ES-I3 (cell line): ENCODE results near the gene RAMAC.
"Not testable (repeated sequence)": the region's sequence is repeated elsewhere in the genome, so short reads cannot be mapped to it uniquely, and the experiment has no call there.

Experiments used
- H3K36me3 ChIP-seq: 2 replicates; pipeline ENCODE4 v1.6.1; 2013; ENCODE audit warnings: mild to moderate bottlenecking, low read length, control low read depth, moderate library complexity; ENCODE audit not compliant: insufficient read depth
- H3K4me1 ChIP-seq: 2 replicates; pipeline ENCODE4 v1.6.1; 2013; ENCODE audit warnings: mild to moderate bottlenecking, control low read depth, low read length; ENCODE audit not compliant: insufficient read depth
- H3K9ac ChIP-seq: 2 replicates; pipeline ENCODE4 v1.6.1; 2013; ENCODE audit warnings: low read depth, mild to moderate bottlenecking, low read length, moderate library complexity
- H3K9me3 ChIP-seq: 2 replicates; pipeline ENCODE4 v1.6.1; 2013; ENCODE audit warnings: mild to moderate bottlenecking, low read length, moderate library complexity; ENCODE audit not compliant: control insufficient read depth, insufficient read depth

RAMAC gene

GRCh38 chr15:83012076-83012426, 26.0 kb downstream of the RAMAC start:
- 0 out of 2 replicates have a peak, but pooled peaks cover 4% of the 10 kb centered on the region for H3K4me1 ChIP-seq
- H3K36me3 ChIP-seq: peaks cover 2% of the 10 kb centered on the region; the same call in 1 of the 2 replicates
- peak overlapping the region; percentile 89 for H3K9ac ChIP-seq
- no peaks in the 10 kb centered on the region for H3K9me3 ChIP-seq

DNA sequence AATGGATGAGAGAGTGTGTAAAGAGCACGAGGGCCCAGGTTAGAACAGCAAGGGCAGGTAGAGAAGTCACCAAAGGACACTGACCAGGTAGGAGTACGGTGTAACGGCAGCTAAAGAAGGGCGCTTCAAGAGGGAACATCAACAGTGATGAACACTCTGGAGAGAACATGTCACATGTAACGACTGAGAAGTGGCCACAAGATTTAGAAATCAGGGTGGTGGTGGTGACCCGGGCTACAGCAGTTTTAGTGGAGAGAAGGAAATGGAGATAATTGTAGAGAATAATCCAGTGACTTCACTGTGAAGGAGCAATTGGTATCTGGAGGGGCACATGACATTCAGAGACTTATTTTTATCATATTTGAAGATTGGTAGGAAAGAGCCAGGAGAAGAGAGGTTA, 26.6 kb downstream of the RAMAC start:
- no peaks in the 10 kb centered on the region; the same call in 1 of the 2 replicates for H3K36me3 ChIP-seq
- H3K9ac ChIP-seq: no peak overlapping the region; the same call in 1 of the 2 replicates
- H3K4me1 ChIP-seq: 0 out of 2 replicates have a peak, but pooled peaks cover 4% of the 10 kb centered on the region
- no peaks in the 10 kb centered on the region for H3K9me3 ChIP-seq

DNA sequence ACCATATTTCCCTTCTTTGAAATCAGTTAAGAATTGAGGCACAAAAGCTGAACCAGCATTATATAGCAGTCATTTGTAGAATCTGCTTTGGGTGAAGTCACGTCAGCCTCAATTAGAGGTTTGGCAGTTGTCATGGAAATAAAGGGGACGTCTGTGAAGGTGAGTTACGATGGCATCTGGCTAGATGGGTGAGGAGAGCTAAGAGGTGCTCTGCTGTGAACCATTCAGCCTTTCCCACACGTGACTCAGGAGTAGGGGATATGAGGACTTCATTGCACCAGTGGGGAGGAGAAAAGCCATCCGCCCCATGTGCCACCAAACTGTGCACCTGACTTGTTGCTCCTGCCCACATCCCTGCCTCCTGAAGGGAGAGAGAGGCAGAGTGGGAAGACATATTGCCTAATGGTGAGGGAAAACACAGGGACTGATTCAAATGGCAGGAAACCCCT, 28.2 kb downstream of the RAMAC start:
- H3K9ac ChIP-seq: no peak overlapping the region
- no peaks in the 10 kb centered on the region; the same call in 1 of the 2 replicates for H3K36me3 ChIP-seq
- H3K9me3 ChIP-seq: no peaks in the 10 kb centered on the region
- H3K4me1 ChIP-seq: 0 out of 2 replicates have a peak, but pooled peaks cover 4% of the 10 kb centered on the region

GRCh38 chr15:83015361-83015760, 29.4 kb downstream of the RAMAC start:
- Histone ChIP-seq H3K9me3 (no peaks in the 10 kb centered on the region), H3K36me3 (0 out of 2 replicates have a peak, but pooled peaks cover 2% of the 10 kb centered on the region), H3K9ac (no peak overlapping the region), H3K4me1 (0 out of 2 replicates have a peak, but pooled peaks cover 4% of the 10 kb centered on the region)

GRCh38 chr15:83016906-83017305, 30.9 kb downstream of the RAMAC start:
- Histone ChIP-seq H3K4me1 (0 out of 2 replicates have a peak, but pooled peaks cover 4% of the 10 kb centered on the region), H3K36me3 (0 out of 2 replicates have a peak, but pooled peaks cover 2% of the 10 kb centered on the region), H3K9me3 (no peaks in the 10 kb centered on the region), H3K9ac (no peak overlapping the region)

DNA sequence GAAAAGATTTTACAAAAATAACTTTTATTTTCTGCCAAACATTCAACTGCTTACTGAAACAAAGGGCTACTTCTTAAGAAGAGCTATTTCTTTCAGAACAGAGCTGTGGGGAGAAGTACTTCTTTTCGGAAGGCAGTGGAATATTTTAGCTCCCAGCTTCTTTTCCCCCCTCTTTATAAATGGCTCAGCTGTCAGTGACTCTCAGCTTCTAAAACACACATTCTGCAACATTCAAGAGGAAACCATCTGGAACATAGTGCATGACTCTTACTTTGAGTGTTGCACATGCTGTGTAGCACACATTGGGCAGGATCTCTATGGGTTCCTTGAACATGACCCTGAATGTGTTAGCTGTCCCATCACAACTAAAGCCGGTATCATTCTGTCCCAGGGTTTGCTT, 32.4 kb downstream of the RAMAC start:
- H3K36me3 ChIP-seq: 0 out of 2 replicates have a peak, but pooled peaks cover 2% of the 10 kb centered on the region
- H3K4me1 ChIP-seq: no peaks in the 10 kb centered on the region
- no peaks in the 10 kb centered on the region for H3K9me3 ChIP-seq
- no peak overlapping the region for H3K9ac ChIP-seq

DNA sequence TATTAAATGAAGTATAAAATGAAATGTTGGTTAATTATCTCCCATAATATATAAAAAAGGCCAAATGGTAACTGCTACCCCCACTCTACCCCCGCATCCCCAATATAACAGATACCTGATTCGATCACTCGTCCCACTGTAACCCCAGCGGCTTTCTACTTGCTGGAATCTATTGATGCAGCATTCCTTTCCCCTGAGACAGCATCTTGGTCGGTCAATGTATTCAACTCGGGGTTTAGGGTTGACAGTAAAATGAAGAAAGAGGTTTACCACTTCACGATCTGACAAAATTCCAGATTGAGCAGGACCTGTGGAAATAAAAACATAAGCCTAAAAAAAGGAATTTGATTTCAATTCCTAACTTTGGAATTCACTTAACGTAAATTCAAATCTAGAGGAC, 44.0 kb downstream of the RAMAC start:
- H3K9me3 ChIP-seq: no peaks in the 10 kb centered on the region
- H3K4me1 ChIP-seq: peaks cover 6% of the 10 kb centered on the region; the same call in 1 of the 2 replicates
- 0 out of 2 replicates have a peak, but pooled peaks cover 4% of the 10 kb centered on the region for H3K36me3 ChIP-seq
- H3K9ac ChIP-seq: no peak overlapping the region

DNA sequence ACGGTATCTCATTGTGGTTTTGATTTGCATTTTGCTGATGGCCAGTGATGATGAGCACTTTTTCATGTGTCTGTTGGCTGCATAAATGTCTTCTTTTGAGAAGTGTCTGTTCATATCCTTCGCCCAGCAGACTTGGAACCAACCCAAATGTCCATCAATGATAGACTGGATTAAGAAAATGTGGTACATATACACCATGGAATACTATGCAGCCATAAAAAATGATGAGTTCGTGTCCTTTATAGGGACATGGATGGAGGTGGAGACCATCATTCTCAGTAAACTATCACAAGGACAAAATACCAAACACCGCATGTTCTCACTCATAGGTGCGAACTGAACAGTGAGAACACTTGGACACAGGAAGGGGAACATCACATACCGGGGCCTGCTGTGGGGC, 45.2 kb downstream of the RAMAC start:
- not testable (repeated sequence) for H3K9ac ChIP-seq, H3K9me3 ChIP-seq, H3K36me3 ChIP-seq, H3K4me1 ChIP-seq

DNA sequence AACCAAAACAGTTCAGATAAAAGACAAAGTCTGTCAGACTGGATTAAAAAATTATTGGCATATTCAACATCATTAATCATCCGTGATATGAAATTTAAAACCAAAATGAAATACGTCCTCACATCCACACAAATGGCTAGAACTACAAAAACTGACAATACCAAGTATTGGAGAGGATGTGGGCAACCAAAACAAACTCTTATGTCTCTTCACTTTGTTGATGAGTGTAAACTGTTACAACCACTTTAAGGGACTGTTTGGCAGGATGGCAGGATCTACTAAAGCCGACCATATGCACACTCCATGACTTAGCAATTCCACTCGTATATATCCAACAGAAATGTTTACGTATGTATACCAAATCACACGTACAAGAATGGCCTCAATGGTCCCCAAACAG, 50.2 kb downstream of the RAMAC start:
- Histone ChIP-seq H3K36me3 (peaks cover 7% of the 10 kb centered on the region; the same call in 1 of the 2 replicates), H3K4me1 (no peaks in the 10 kb centered on the region), H3K9ac (no peak overlapping the region), H3K9me3 (no peaks in the 10 kb centered on the region)

DNA sequence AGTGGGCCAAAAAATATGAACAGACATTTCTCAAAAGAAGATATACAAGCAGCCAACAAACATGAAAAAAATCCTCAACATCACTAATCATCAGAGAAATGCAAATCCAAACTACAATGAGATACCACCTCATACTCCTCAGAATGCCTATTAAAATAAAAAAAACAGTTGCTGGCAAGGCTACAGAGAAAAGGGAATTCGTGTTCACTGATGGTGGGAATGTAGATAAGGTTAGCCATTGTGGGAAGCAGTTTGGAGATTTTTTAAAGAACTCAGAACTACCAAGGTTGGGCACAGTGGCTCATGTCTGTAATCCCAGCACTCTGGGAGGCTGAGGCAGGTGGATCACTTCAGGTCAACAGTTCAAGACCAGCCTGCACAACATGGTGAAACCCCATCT, 53.2 kb downstream of the RAMAC start:
- H3K36me3 ChIP-seq: peaks cover 10% of the 10 kb centered on the region; the same call in 1 of the 2 replicates
- H3K4me1 ChIP-seq: no peaks in the 10 kb centered on the region
- H3K9ac ChIP-seq: no peak overlapping the region
- no peaks in the 10 kb centered on the region for H3K9me3 ChIP-seq
